GM23248 (cell line): Measurements from ENCODE around the gene KSR2. TPM values are rescaled to one million over a fixed set of nuclear protein-coding genes. Genes with fewer than 3 reads are reported as not detected.

Source experiments
- DNase-seq: peaks from one replicate; pipeline ENCODE4 v3.0.0-alpha.2; 2015
- H2AFZ ChIP-seq: fragments of 200-600 bp; sonication (generic); 2 replicates; pipeline ENCODE4 v1.6.1; 2016; ENCODE audit warnings: antibody characterized with exemption
- H3F3A ChIP-seq: fragments of 200-600 bp; sonication (generic); 2 replicates; pipeline ENCODE4 v1.6.1; 2016; ENCODE audit warnings: mild to moderate bottlenecking, antibody characterized with exemption, mixed run types; ENCODE audit not compliant: insufficient read depth
- H3K27ac ChIP-seq: fragments of 200-600 bp; sonication (generic); 2 replicates; pipeline ENCODE4 v1.5.1; 2016; ENCODE audit warnings: mild to moderate bottlenecking
- H3K27me3 ChIP-seq: fragments of 200-600 bp; sonication (generic); replicated peaks from 2 replicates; pipeline ENCODE4 v1.6.1; 2016; ENCODE audit warnings: mild to moderate bottlenecking; ENCODE audit not compliant: insufficient read depth
- H3K36me3 ChIP-seq: fragments of 200-600 bp; sonication (generic); 2 replicates; pipeline ENCODE4 v1.6.1; 2016; ENCODE audit warnings: low read depth, mild to moderate bottlenecking
- H3K4me1 ChIP-seq: fragments of 200-600 bp; sonication (generic); 2 replicates; pipeline ENCODE4 v1.6.1; 2016; ENCODE audit warnings: mild to moderate bottlenecking; ENCODE audit not compliant: insufficient read depth
- H3K4me2 ChIP-seq: fragments of 200-600 bp; sonication (generic); one replicate; pipeline ENCODE4 v1.6.1; 2016; ENCODE audit warnings: mild to moderate bottlenecking; ENCODE audit not compliant: unreplicated experiment
- H3K4me3 ChIP-seq: fragments of 200-600 bp; sonication (generic); 2 replicates; pipeline ENCODE4 v1.5.1; 2016; ENCODE audit warnings: mild to moderate bottlenecking
- H3K79me2 ChIP-seq: fragments of 200-600 bp; sonication (generic); 2 replicates; pipeline ENCODE4 v1.6.1; 2016; ENCODE audit warnings: mild to moderate bottlenecking; ENCODE audit not compliant: insufficient read depth
- H3K9ac ChIP-seq: fragments of 200-600 bp; sonication (generic); 2 replicates; pipeline ENCODE4 v1.6.1; 2016; ENCODE audit warnings: mild to moderate bottlenecking
- H3K9me2 ChIP-seq: fragments of 200-600 bp; sonication (generic); 2 replicates; pipeline ENCODE4 v1.6.1; 2016; ENCODE audit warnings: mixed run types, mild to moderate bottlenecking, moderate library complexity; ENCODE audit not compliant: insufficient read depth
- H3K9me3 ChIP-seq: fragments of 200-600 bp; sonication (generic); one replicate; pipeline ENCODE4 v1.6.1; 2017; ENCODE audit warnings: low read depth
- H4K20me1 ChIP-seq: fragments of 200-600 bp; sonication (generic); 2 replicates; pipeline ENCODE4 v1.6.0; 2016; ENCODE audit not compliant: insufficient read depth
- EZH2 ChIP-seq: fragments of 200-600 bp; sonication (generic); IDR thresholded peaks from 2 replicates; pipeline ENCODE4 v1.6.1; 2018; ENCODE audit warnings: antibody characterized with exemption, mild to moderate bottlenecking; ENCODE audit not compliant: insufficient read depth, poor library complexity, severe bottlenecking
- EZH2phosphoT487 ChIP-seq: fragments of 200-600 bp; sonication (generic); IDR thresholded peaks from 2 replicates; pipeline ENCODE4 v1.6.1; 2018; ENCODE audit warnings: antibody characterized with exemption, moderate library complexity, mild to moderate bottlenecking, low read depth; ENCODE audit not compliant: insufficient read depth
- WGBS, 2 experiments: methylation state at CpG; one replicate each; pipeline ENCODE4 v1.1.6; 2015 to 2017; ENCODE audit warnings: low lambda C conversion rate in 2 of 2, low coverage in 1 of 2; ENCODE audit errors: missing lambda C conversion rate in 2 of 2; 5-methylcytosine and 5-hydroxymethylcytosine counted together
- in situ Hi-C: fragments of 300-500 bp; cut with MboI; formaldehyde crosslinking; loops from 2 replicates; pipeline ENCODE4 v1.15.0; 2020
- polyA plus RNA-seq: library from polyadenylated mRNA; unstranded; fragments of >200 nt; fragmentation: Nextera tagmentation; extraction: Ambion mirVana; gene quantifications from 2 replicates; pipeline ENCODE4 v1.2.1, GENCODE V29; 2016
- total RNA-seq: library from RNA; depleted of rRNA; stranded (reverse); fragments of >200 nt; shearing (Covaris generic); gene quantifications from 2 replicates; pipeline ENCODE4 v1.2.3, GENCODE V29; 2014

The KSR2 gene
- total and polyA plus RNA-seq, 2 experiments from 2014 or later, result not detected

GRCh38 chr12:117525766-117526165, 443.0 kb downstream of the KSR2 start:
- Histone ChIP-seq H3F3A (no peaks in the 10 kb centered on the region), H3K4me3 (no peak overlapping the region), H3K36me3 (no peaks in the 10 kb centered on the region), H3K9me3 (no peaks in the 10 kb centered on the region), H4K20me1 (no peaks in the 10 kb centered on the region), H3K9ac (no peak overlapping the region), H3K27me3 (no peaks in the 10 kb centered on the region), H3K4me2 (no peak overlapping the region), H3K27ac (no peak overlapping the region), H2AFZ (no peak overlapping the region), H3K79me2 (no peaks in the 10 kb centered on the region), H3K9me2 (no peaks in the 10 kb centered on the region), H3K4me1 (no peaks in the 10 kb centered on the region)
- in situ Hi-C loops, result no loop called here
- 40 to 52% methylated on average over 4 of the region's 4 CpGs for WGBS, 2 experiments
- DNase-seq, result no peak
- TF ChIP-seq EZH2 (no peak), EZH2phosphoT487 (no peak)

GRCh38 chr12:117524806-117525205, 444.0 kb downstream of the KSR2 start:
- DNase-seq, result no peak
- in situ Hi-C loops, result no loop called here
- Histone ChIP-seq H3K79me2 (no peaks in the 10 kb centered on the region), H3K4me2 (no peak overlapping the region), H3K36me3 (no peaks in the 10 kb centered on the region), H3K9ac (no peak overlapping the region), H3K4me3 (no peak overlapping the region), H4K20me1 (no peaks in the 10 kb centered on the region), H3F3A (no peaks in the 10 kb centered on the region), H3K9me3 (no peaks in the 10 kb centered on the region), H3K27ac (no peak overlapping the region), H2AFZ (no peak overlapping the region), H3K27me3 (no peaks in the 10 kb centered on the region), H3K4me1 (no peaks in the 10 kb centered on the region), H3K9me2 (no peaks in the 10 kb centered on the region)
- WGBS, 2 experiments, result 60 to 63% methylated on average over 16 to 17 of the region's 17 CpGs
- TF ChIP-seq EZH2phosphoT487 (no peak), EZH2 (no peak)

- in situ Hi-C loops, result no loop called here
- WGBS, 2 experiments, result 33 to 39% methylated on average over 4 of the region's 4 CpGs
- DNase-seq, result no peak
Observed at GRCh38 chr12:117523971-117524370, 444.8 kb downstream of the KSR2 start.

GRCh38 chr12:117522559-117522958, 446.2 kb downstream of the KSR2 start:
- no peak overlapping the region for H2AFZ ChIP-seq
- no peak overlapping the region for H3K27ac ChIP-seq
- H3K4me3 ChIP-seq, result no peak overlapping the region
- no peak for DNase-seq
- H3K9ac ChIP-seq, result no peak overlapping the region
- no peaks in the 10 kb centered on the region for H3K9me3 ChIP-seq
- in situ Hi-C loops, result no loop called here
- no peaks in the 10 kb centered on the region for H4K20me1 ChIP-seq
- no peaks in the 10 kb centered on the region for H3K9me2 ChIP-seq
- H3K36me3 ChIP-seq, result no peaks in the 10 kb centered on the region
- no peaks in the 10 kb centered on the region for H3K27me3 ChIP-seq
- 73 to 83% methylated on average over 1 of the region's 1 CpG for WGBS, 2 experiments
- TF ChIP-seq EZH2phosphoT487, result no peak
- TF ChIP-seq EZH2, result no peak
- H3K4me1 ChIP-seq, result no peaks in the 10 kb centered on the region
- H3K79me2 ChIP-seq, result no peaks in the 10 kb centered on the region
- H3K4me2 ChIP-seq, result no peak overlapping the region
- no peaks in the 10 kb centered on the region for H3F3A ChIP-seq

More at GRCh38 chr12:117523971-117524370, 444.8 kb downstream of the KSR2 start:
- Histone ChIP-seq H3K79me2 (no peaks in the 10 kb centered on the region), H3F3A (no peaks in the 10 kb centered on the region), H3K27me3 (no peaks in the 10 kb centered on the region), H3K36me3 (no peaks in the 10 kb centered on the region), H3K4me3 (no peak overlapping the region), H4K20me1 (no peaks in the 10 kb centered on the region), H3K4me1 (no peaks in the 10 kb centered on the region), H3K4me2 (no peak overlapping the region), H3K9me2 (no peaks in the 10 kb centered on the region), H3K9ac (no peak overlapping the region), H3K9me3 (no peaks in the 10 kb centered on the region), H3K27ac (no peak overlapping the region), H2AFZ (no peak overlapping the region)
- TF ChIP-seq EZH2phosphoT487 (no peak), EZH2 (no peak)

DNA sequence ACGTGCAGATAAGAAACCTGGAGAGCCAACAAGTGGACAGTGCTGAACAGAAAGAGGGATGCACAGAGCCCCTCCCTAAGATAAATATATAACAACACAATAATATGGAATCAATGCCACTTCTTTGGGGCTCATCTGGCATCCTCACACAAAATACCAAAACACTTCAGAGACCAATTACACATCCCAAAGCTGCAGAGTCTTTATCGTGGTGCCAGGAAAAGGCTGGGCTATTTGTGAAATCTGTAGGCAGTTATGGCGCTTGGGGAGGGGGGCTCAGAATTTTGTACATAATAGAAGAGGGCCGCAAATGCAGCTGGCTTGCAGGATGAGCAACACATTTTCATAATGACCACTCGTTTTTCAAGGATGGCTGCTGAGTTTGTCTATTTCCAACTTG, 446.9 kb downstream of the KSR2 start:
- DNase-seq, result no peak
- Histone ChIP-seq H3K4me3 (no peak overlapping the region), H3F3A (no peaks in the 10 kb centered on the region), H4K20me1 (no peaks in the 10 kb centered on the region), H3K79me2 (no peaks in the 10 kb centered on the region), H3K36me3 (no peaks in the 10 kb centered on the region), H3K4me1 (no peaks in the 10 kb centered on the region), H3K9me3 (no peaks in the 10 kb centered on the region), H3K27me3 (no peaks in the 10 kb centered on the region), H3K9me2 (no peaks in the 10 kb centered on the region), H2AFZ (no peak overlapping the region), H3K4me2 (no peak overlapping the region), H3K27ac (no peak overlapping the region), H3K9ac (no peak overlapping the region)
- 7 to 11% methylated on average over 5 of the region's 5 CpGs for WGBS, 2 experiments
- in situ Hi-C loops, result no loop called here
- TF ChIP-seq EZH2phosphoT487, result no peak
